Activated CD4-positive, alpha-beta memory T cell treated with anti-CD3 and anti-CD28 coated beads for 36 hours (primary cell): ENCODE data around the gene NOTCH2. TPM values are rescaled to one million over a fixed set of nuclear protein-coding genes. Genes with fewer than 3 reads are reported as not detected.

ENCODE experiments used
- CTCF ChIA-PET: fragments of 350-600 bp; sonication (Branson Sonifier 250); formaldehyde crosslinking; loops from one replicate; lab custom pipeline; 2021; ENCODE audit warnings: antibody characterized with exemption, inconsistent platforms; lab: Charles Lee
- POLR2A ChIA-PET: fragments of 350-600 bp; sonication (Branson Sonifier 250); formaldehyde crosslinking; loops from one replicate; lab custom pipeline; 2021; ENCODE audit warnings: antibody characterized with exemption; lab: Charles Lee
- DNase-seq: peaks from one replicate; pipeline ENCODE4 v3.0.0-alpha.2; 2020
- H3K27ac Mint-ChIP-seq: one replicate; pipeline ENCODE4 v1.8.0; 2021; ENCODE audit warnings: mixed read lengths
- H3K27me3 Mint-ChIP-seq: one replicate; pipeline ENCODE4 v1.8.0; 2021; ENCODE audit warnings: mixed read lengths
- H3K36me3 Mint-ChIP-seq: one replicate; pipeline ENCODE4 v1.8.0; 2021; ENCODE audit warnings: mixed read lengths
- H3K4me1 Mint-ChIP-seq: one replicate; pipeline ENCODE4 v1.8.0; 2021; ENCODE audit warnings: low read depth, mixed read lengths
- H3K4me3 Mint-ChIP-seq: one replicate; pipeline ENCODE4 v1.8.0; 2021; ENCODE audit warnings: mild to moderate bottlenecking, mixed read lengths
- H3K9me3 Mint-ChIP-seq: one replicate; pipeline ENCODE4 v1.8.0; 2021; ENCODE audit warnings: mixed read lengths
- intact Hi-C: fragments of 100-400 bp; cut with micrococcal nuclease; formaldehyde crosslinking; loops from one replicate; pipeline ENCODE4 v1.15.1; 2023
- total RNA-seq, 2 experiments: library from RNA; stranded (reverse); gene quantifications; one replicate each; pipeline ENCODE4 v1.2.3, GENCODE V29; 2021

Gene NOTCH2
- total RNA-seq, 2 experiments from 2014 or later = 57.2 to 62.4 TPM

DNA sequence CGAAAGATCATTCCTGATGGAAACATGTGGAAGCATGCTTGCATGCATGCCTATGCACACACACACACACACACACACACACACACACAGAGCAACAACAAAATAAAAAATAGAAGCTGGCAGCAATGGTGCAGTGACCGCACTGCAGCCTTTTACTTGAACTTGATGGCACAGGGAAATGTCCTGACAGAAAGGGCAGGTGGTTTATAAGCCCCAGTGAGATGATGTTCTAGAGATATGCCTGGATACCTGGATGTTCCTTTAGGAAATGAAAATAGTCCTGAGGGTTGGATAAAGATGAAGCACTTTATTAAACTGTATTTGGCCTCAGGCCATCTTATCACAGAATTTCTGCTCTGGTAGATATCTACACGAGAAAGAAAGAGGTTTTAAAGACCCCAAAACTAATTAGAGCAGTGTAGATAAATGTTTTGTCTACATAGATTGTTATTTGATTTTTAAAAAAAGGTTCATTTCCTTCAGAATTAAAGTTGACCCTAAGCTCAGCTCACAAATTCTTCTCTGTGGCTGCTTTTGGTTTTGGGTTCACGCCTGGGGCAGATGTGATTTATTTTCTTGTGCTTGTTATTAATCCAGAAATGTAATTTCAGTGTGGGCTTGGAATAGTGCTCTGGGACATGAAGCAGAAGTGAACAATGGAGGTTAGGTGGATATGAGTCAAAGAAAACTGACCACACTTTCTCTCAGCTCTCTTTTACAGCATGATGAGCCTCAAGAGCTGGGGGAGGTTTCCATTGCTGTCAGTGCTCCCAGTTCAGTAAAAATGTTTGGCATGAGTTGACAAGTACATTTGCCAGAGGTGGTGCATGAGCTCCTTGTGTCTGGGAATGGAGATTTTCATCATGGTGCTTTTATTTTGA is 196.1 kb downstream of the NOTCH2 start:
- CTCF ChIA-PET = no interaction called here
- Mint-ChIP-seq H3K27ac (no peak overlapping the region), H3K27me3 (peaks cover 17% of the 10 kb centered on the region), H3K4me3 (no peak overlapping the region), H3K4me1 (no peaks in the 10 kb centered on the region), H3K9me3 (no peaks in the 10 kb centered on the region), H3K36me3 (no peaks in the 10 kb centered on the region)
- intact Hi-C loops = loop anchor here (5.0 kb wide), 1 partner anchor 269 kb away; no protein-coding TSS in a partner anchor
- no peak for DNase-seq
- POLR2A ChIA-PET = no interaction called here

- POLR2A ChIA-PET = no interaction called here
- Mint-ChIP-seq H3K36me3 (no peaks in the 10 kb centered on the region), H3K9me3 (no peaks in the 10 kb centered on the region), H3K4me1 (peaks cover 1% of the 10 kb centered on the region), H3K27ac (no peak overlapping the region), H3K4me3 (no peak overlapping the region), H3K27me3 (peaks cover 16% of the 10 kb centered on the region)
- DNase-seq = no peak
- CTCF ChIA-PET = interaction anchor here (0.7 kb wide), 1 partner anchor 63 kb away, joined by 3 read pairs; no protein-coding TSS in a partner anchor
- intact Hi-C loops = loop anchor here (5.0 kb wide), 1 partner anchor 270 kb away; no protein-coding TSS in a partner anchor
Measured at GRCh38 chr1:119871881-119872280, 197.6 kb downstream of the NOTCH2 start.

- peak; percentile 73 for DNase-seq
- Mint-ChIP-seq H3K36me3 (no peaks in the 10 kb centered on the region), H3K27ac (no peak overlapping the region), H3K4me3 (no peak overlapping the region), H3K4me1 (peaks cover 1% of the 10 kb centered on the region), H3K9me3 (no peaks in the 10 kb centered on the region), H3K27me3 (peaks cover 16% of the 10 kb centered on the region)
- POLR2A ChIA-PET = no interaction called here
- CTCF ChIA-PET = interaction anchor here (1.0 to 2.0 kb wide), 5 partner anchors 14 to 128 kb away, joined by 3 to 12 read pairs (median 3); no protein-coding TSS in a partner anchor
- intact Hi-C loops = loop anchor here (5.0 kb wide), 1 partner anchor 271 kb away; no protein-coding TSS in a partner anchor
Measured at GRCh38 chr1:119870917-119871596, 198.4 kb downstream of the NOTCH2 start.

DNA sequence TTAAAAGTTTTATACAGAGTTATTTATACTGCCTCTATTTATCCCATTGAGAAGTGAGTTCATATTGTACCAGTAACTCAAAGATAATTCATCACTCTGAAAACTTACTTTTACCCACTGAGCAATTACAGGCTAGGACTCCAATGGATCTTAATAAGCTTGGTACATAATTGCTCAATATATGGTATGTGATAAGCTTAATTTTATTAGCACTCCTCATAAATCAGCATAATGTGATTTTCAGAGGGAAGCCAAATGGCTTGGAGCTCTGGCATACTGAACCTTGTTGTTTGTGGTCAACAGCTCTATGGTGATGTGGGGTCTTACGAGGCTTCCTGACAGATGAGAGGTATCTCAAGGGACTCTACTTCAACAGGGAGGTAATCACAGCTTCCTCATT is 199.5 kb downstream of the NOTCH2 start:
- CTCF ChIA-PET = interaction anchor here (1.0 to 2.0 kb wide), 8 partner anchors 13 to 126 kb away, joined by 3 to 12 read pairs (median 3); no protein-coding TSS in a partner anchor
- Mint-ChIP-seq H3K4me1 (peaks cover 1% of the 10 kb centered on the region), H3K4me3 (no peak overlapping the region), H3K27ac (no peak overlapping the region), H3K36me3 (no peaks in the 10 kb centered on the region), H3K27me3 (peaks cover 14% of the 10 kb centered on the region), H3K9me3 (no peaks in the 10 kb centered on the region)
- intact Hi-C loops = loop anchor here (5.0 kb wide), 1 partner anchor 272 kb away; no protein-coding TSS in a partner anchor
- no peak for DNase-seq
- POLR2A ChIA-PET = no interaction called here

DNA sequence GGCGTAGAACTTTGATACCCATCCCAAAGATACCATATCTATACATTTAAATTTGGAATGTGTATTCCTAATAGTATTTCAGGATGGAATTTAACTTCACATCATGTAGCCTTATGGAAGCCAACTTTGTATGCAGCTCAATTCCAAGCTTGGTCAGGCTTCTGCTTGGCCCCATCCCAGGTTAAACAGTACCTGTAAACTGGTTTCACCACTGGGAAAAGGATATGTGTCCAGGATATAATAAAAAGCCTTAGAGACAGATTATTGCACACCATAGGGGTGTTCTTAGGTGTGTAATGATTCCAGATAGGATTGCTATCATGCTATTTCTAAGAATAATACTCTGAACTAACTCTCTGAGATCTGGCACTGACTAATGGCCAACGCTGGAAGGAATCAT is 201.3 kb downstream of the NOTCH2 start:
- H3K27ac Mint-ChIP-seq = no peak overlapping the region
- POLR2A ChIA-PET = no interaction called here
- no peak for DNase-seq
- no peak overlapping the region for H3K4me3 Mint-ChIP-seq
- H3K27me3 Mint-ChIP-seq = peaks cover 9% of the 10 kb centered on the region
- CTCF ChIA-PET = no interaction called here
- peaks cover 1% of the 10 kb centered on the region for H3K4me1 Mint-ChIP-seq
- no peaks in the 10 kb centered on the region for H3K36me3 Mint-ChIP-seq
- intact Hi-C loops = no loop called here
- no peaks in the 10 kb centered on the region for H3K9me3 Mint-ChIP-seq

DNA sequence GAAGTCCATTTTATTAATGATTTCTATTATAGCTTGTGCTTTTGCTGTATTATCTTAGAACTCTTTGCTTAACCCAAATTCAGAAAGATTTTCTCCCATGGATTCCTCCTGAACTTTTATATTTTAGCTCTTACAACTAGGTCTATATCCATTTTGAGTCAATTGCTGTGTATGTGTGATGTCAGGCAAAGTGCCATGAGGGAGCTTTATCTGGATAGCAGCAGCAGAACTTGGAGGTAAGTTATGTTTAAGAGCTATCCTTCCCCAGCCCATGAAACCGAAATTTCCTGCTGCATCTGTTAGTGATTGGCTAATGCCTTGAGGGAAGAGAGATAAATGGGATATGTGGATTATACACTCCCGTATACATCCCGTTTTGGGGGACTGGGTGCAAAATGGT is 203.0 kb downstream of the NOTCH2 start:
- ChIA-PET POLR2A (no interaction called here), CTCF (interaction anchor here (1.0 kb wide), 1 partner anchor 123 kb away, joined by 3 read pairs; no protein-coding TSS in a partner anchor)
- intact Hi-C loops = no loop called here
- Mint-ChIP-seq H3K4me3 (no peak overlapping the region), H3K27ac (no peak overlapping the region), H3K27me3 (peaks cover 6% of the 10 kb centered on the region), H3K4me1 (peaks cover 1% of the 10 kb centered on the region), H3K36me3 (no peaks in the 10 kb centered on the region), H3K9me3 (no peaks in the 10 kb centered on the region)
- no peak for DNase-seq

GRCh38 chr1:119865627-119866026 is 203.8 kb downstream of the NOTCH2 start:
- Mint-ChIP-seq H3K27ac (no peak overlapping the region), H3K27me3 (no peaks in the 10 kb centered on the region), H3K9me3 (no peaks in the 10 kb centered on the region), H3K4me3 (no peak overlapping the region), H3K4me1 (peaks cover 1% of the 10 kb centered on the region), H3K36me3 (no peaks in the 10 kb centered on the region)
- no peak for DNase-seq
- intact Hi-C loops = no loop called here
- CTCF ChIA-PET = no interaction called here
- POLR2A ChIA-PET = no interaction called here

DNA sequence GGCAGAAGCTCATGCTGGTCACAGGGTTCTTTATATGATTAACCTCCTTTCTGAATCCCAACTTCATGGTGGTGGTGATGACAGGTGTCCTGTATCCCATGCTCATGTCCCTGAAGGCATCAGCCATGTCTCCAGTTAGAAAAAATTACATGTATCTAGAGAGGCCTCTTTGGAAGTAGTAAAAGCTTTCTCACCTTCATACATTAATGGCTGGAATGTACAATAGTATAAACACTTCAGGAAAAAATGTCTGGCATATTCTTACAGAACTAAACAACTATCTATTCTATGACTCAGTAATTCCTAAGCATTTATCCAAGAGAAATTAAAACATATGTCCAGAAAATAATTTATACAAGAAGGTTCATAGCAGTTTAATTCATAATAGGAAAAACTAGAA is 207.2 kb downstream of the NOTCH2 start:
- intact Hi-C loops = no loop called here
- Mint-ChIP-seq H3K27ac (no peak overlapping the region), H3K4me1 (peaks cover 8% of the 10 kb centered on the region), H3K27me3 (no peaks in the 10 kb centered on the region), H3K4me3 (no peak overlapping the region), H3K36me3 (no peaks in the 10 kb centered on the region), H3K9me3 (no peaks in the 10 kb centered on the region)
- CTCF ChIA-PET = no interaction called here
- POLR2A ChIA-PET = no interaction called here
- no peak for DNase-seq

Other genes with a start within 250 kb of the NOTCH2 start
- not detected for gene ADAM30, start 173.1 kb downstream of the NOTCH2 start, total RNA-seq
- 10 to 100 TPM; 19.7 to 20.8 TPM for gene SEC22B, start 106.9 kb upstream of the NOTCH2 start, total RNA-seq